Esophagus squamous epithelium (tissue), 5 donors: ENCODE measurements around the gene MAGED2. TPM values are rescaled to one million over a fixed set of nuclear protein-coding genes. Genes with fewer than 3 reads are reported as not detected.
"Not testable (repeated sequence)": the region's sequence is repeated elsewhere in the genome, so short reads cannot be mapped to it uniquely, and the experiment has no call there.

Experiments
- DNase-seq: peaks from one replicate; lab custom pipeline; 2025; lab: John Stamatoyannopoulos, UW
- H3K27ac ChIP-seq, 4 donors: fragments of 200-600 bp; sonication (generic); one replicate each; pipeline ENCODE4 v1.5.1; 2016 to 2019; ENCODE audit warnings: mild to moderate bottlenecking in 1 of 4
- H3K27me3 ChIP-seq, 4 donors: fragments of 200-600 bp; sonication (generic); 1 replicate in 3 of 4; 2 replicates in 1 of 4; pipeline versions ENCODE4 v1.5.1 to v1.6.0; 2017 to 2021; ENCODE audit warnings: antibody characterized with exemption in 1 of 4
- H3K36me3 ChIP-seq, 3 donors: fragments of 200-600 bp; sonication (generic); one replicate each; pipeline ENCODE4 v1.5.1; 2016 to 2019
- H3K4me1 ChIP-seq, 3 donors: fragments of 200-600 bp; sonication (generic); one replicate each; pipeline ENCODE4 v1.5.1; 2017 to 2019
- H3K4me3 ChIP-seq, 4 donors: fragments of 200-600 bp; sonication (generic); 1 replicate in 3 of 4; 2 replicates in 1 of 4; pipeline ENCODE4 v1.5.1; 2016 to 2019; ENCODE audit warnings: mild to moderate bottlenecking in 2 of 4, moderate library complexity in 1 of 4
- H3K9me3 ChIP-seq, 3 donors: fragments of 200-600 bp; sonication (generic); one replicate each; pipeline ENCODE4 v1.5.1; 2016 to 2019
- CTCF ChIP-seq, 6 experiments: fragments of 450-650 bp in 4 of 6; fragments of 200-600 bp in 2 of 6; sonication (generic) in 2 of 6; IDR thresholded peaks; one replicate each; pipeline ENCODE4 v1.5.1; 2016 to 2019; ENCODE audit warnings: antibody characterized with exemption in 6 of 6, mild to moderate bottlenecking in 4 of 6, moderate library complexity in 4 of 6
- POLR2A ChIP-seq, 4 donors: fragments of 450-650 bp; IDR thresholded peaks; one replicate each; pipeline ENCODE4 v1.6.1; 2017; ENCODE audit warnings: antibody characterized with exemption in 4 of 4, mild to moderate bottlenecking in 4 of 4, moderate library complexity in 3 of 4
- WGBS, 2 donors: methylation state at CpG; one replicate each; pipeline ENCODE4 v1.1.5; 2018; 5-methylcytosine and 5-hydroxymethylcytosine counted together
- intact Hi-C: fragments of 100-400 bp; cut with DNase I; formaldehyde crosslinking; loops from one replicate; pipeline ENCODE4 v1.15.0; 2022
- total RNA-seq, 4 donors: library from RNA; depleted of rRNA; stranded (reverse); fragments of >200 nt; gene quantifications; one replicate each; pipeline ENCODE4 v1.1.0, GENCODE V29; 2016
- donor health status: DM: yes; HTN: yes; CAD: no.

The MAGED2 gene
- 10 to 100 TPM; 36.3 to 88.3 (median 65.8) TPM for total RNA-seq

GRCh38 chrX:54807524-54808108 is at the start of gene MAGED2:
MAGED2 (plus strand) TSS chrX:54807745; CDS start chrX:54809332, 1,587 bp downstream.
- no peak for DNase-seq
- TF ChIP-seq POLR2A (IDR thresholded peaks at IDR 0.05) (peak in 2 of 4 donors; percentile 16 to 48), CTCF (IDR thresholded peaks at IDR 0.05) (no peak)
- H3K9me3 ChIP-seq = no peaks in the 10 kb centered on the region
- H3K36me3 ChIP-seq = peaks cover 0 to 28% (median 0%) of the 10 kb centered on the region in 3 donors
- H3K4me3 ChIP-seq = peak within 1 kb of the TSS; percentile 53 to 73 (median 70)
- WGBS, 2 donors = 0 to 32% methylated on average over 13 of the region's 17 CpGs
- H3K4me1 ChIP-seq = peaks cover 0 to 21% (median 7%) of the 10 kb centered on the region in 3 donors
- H3K27ac ChIP-seq = peak within 1 kb of the TSS; percentile 78 to 91 (median 86)
- no peaks in the 10 kb centered on the region for H3K27me3 ChIP-seq
- intact Hi-C loops = no loop called here

GRCh38 chrX:54758114-54759055 is 49.2 kb upstream of the MAGED2 start:
- DNase-seq = no peak
- 59 to 81% methylated on average over 4 of the region's 21 CpGs for WGBS, 2 donors
- intact Hi-C loops = no loop called here

GRCh38 chrX:54774391-54775094 is 33.0 kb upstream of the MAGED2 start:
- WGBS, 2 donors = 0% methylated on average over 1 of the region's 2 CpGs; no CpG with 5 or more reads in 1 of the 2 donors
- H3K27me3 ChIP-seq, H3K9me3 ChIP-seq, intact Hi-C loops, H3K4me3 ChIP-seq, H3K4me1 ChIP-seq, H3K36me3 ChIP-seq, H3K27ac ChIP-seq, DNase-seq: not testable (repeated sequence)

More at GRCh38 chrX:54758114-54759055, 49.2 kb upstream of the MAGED2 start:
- H3K27ac ChIP-seq = no peak overlapping the region
- H3K27me3 ChIP-seq = no peaks in the 10 kb centered on the region
- no peaks in the 10 kb centered on the region for H3K36me3 ChIP-seq
- TF ChIP-seq CTCF (IDR thresholded peaks at IDR 0.05) (no peak), POLR2A (IDR thresholded peaks at IDR 0.05) (no peak)
- H3K4me1 ChIP-seq = no peaks in the 10 kb centered on the region
- H3K9me3 ChIP-seq = no peaks in the 10 kb centered on the region
- no peak overlapping the region for H3K4me3 ChIP-seq

- 61 to 89% methylated on average over 1 to 2 of the region's 6 CpGs for WGBS, 2 donors
- TF ChIP-seq CTCF (IDR thresholded peaks at IDR 0.05) = no peak
- no peak for TF ChIP-seq POLR2A (IDR thresholded peaks at IDR 0.05)
- Histone ChIP-seq H3K27me3 (no peaks in the 10 kb centered on the region), H3K4me3 (no peak overlapping the region), H3K9me3 (no peaks in the 10 kb centered on the region), H3K4me1 (no peaks in the 10 kb centered on the region), H3K27ac (no peak overlapping the region), H3K36me3 (no peaks in the 10 kb centered on the region)
- intact Hi-C loops = no loop called here
- no peak for DNase-seq
Measured at GRCh38 chrX:54776061-54776460, 31.5 kb upstream of the MAGED2 start.

GRCh38 chrX:54776987-54777672 is 30.4 kb upstream of the MAGED2 start:
- intact Hi-C loops = no loop called here
- H3K36me3 ChIP-seq = no peaks in the 10 kb centered on the region
- no peak overlapping the region for H3K27ac ChIP-seq
- no peaks in the 10 kb centered on the region for H3K9me3 ChIP-seq
- no peaks in the 10 kb centered on the region for H3K4me1 ChIP-seq
- no peaks in the 10 kb centered on the region for H3K27me3 ChIP-seq
- TF ChIP-seq POLR2A (IDR thresholded peaks at IDR 0.05) = no peak
- no peak for TF ChIP-seq CTCF (IDR thresholded peaks at IDR 0.05)
- H3K4me3 ChIP-seq = no peak overlapping the region
- DNase-seq = no peak
- 74 to 76% methylated on average over 3 of the region's 6 CpGs for WGBS, 2 donors
